ENCODE measurements around the gene MFRP.
"Not testable (repeated sequence)": the region's sequence is repeated elsewhere in the genome, so short reads cannot be mapped to it uniquely, and the experiment has no call there.

Gene MFRP

DNA sequence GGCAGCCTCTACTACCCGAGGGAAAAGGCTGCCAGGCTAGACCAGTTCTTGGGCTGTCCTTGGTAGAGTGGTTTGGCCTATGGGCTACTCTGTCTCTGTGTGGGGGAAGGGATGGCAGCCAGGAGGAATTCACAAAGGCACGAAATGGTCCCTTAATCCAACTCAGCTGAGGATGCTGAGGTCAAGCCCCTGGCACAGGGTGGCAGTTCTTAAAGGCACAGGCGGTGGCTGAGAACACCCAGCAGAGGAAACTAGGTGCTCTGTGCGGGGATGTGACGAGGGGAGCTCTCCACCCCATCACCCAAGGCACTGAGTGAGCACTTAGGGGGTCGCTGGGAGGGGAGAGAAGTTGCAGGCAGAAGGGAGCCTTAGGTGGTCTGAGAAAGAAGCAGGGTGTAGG is at the start of gene MFRP:
MFRP (minus strand) TSS at position 101 of the 400 bp plus-strand sequence. CDS start 192 bp downstream, outside the sequence.
- DNase-seq: no peak

DNA sequence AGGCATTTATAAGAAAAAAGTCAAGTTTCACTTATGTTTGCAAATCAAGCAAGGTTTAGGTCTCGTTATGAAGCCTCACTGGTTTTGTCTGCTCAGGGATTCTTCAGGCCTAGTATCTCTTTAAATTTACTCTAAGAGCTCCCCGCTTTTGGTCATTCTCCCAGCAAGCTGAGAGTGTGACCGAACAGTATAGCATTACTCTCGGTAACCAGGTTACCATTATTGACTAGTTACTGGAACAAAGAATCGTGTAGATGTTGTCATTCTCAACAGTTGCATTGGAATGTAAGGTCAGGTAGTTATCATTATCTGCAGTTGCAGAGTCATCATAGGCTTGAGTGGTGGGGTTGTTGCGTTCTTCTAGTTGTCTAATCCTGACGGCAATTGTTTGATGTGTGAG is 44.8 kb upstream of the MFRP start:
- no peak for DNase-seq

DNA sequence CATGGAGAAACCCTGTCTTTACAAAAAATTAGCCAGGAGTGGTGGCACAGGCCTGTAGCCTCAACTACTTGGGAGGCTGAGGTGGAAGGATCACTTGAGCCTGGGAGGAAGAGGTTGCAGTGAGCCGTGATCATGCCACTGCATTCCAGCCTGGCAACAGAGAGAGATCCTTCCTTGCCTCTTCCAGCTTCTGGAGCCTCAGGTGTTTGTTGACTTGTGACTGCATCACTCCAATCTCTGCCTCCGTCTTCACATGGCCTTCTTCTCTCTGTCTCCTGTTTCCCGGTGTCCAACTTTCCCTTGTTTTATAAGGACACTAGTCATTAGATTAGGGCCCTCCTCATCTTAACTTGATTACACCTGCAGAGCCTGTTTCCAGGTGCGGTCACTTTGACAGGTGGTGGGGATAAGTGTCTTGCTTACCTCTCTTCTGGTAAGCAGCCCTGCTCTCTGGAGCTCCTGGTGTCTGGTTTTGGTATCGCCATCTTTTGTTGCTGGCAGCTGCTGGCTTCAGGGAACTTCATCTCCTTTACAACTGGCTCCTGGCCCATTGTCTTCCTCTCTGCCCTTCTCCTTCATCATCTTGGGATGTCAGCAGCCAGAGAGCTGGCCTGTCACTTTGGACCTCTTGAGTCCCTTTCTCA is 43.2 kb upstream of the MFRP start:
- DNase-seq: no peak

DNA sequence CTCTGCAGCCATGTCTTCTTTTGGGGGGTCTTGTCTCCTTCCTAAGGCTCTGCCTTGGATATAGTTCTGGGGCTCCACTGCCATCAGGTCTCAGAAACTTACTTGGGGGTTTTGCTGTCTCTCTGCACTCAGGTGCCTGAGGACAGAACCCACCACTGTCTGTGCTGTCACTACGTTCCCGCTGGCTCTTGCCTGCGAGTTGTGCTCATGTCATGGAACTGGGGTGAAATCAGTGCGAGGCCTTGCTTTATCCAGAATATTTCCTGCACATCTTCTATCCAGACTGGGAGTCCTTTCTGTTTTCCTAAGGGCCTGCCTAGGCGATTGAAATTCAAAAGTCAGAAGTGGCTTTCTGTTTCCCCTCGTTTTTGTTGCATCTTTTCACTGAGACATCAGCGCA is 41.6 kb upstream of the MFRP start:
- no peak for DNase-seq

DNA sequence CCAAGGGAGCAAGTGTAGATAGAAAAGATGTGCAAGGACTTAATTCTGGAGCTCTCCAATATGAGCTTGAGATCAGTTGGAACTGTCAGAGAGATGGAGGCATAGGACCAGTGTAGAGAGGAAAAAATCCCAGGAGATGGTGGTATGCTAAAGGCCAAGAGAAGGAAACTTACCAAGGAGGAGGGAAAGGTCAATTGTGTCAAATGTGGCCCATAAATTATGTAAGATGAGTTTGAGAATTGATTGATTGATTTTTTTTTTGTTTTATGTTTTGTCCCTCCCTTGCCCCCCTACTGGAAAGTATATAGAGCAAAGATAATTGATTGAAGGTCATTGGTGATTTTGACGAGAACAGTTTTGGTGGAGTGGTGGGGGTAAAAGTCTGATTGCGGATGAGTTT is 37.8 kb upstream of the MFRP start:
- no peak for DNase-seq

DNA sequence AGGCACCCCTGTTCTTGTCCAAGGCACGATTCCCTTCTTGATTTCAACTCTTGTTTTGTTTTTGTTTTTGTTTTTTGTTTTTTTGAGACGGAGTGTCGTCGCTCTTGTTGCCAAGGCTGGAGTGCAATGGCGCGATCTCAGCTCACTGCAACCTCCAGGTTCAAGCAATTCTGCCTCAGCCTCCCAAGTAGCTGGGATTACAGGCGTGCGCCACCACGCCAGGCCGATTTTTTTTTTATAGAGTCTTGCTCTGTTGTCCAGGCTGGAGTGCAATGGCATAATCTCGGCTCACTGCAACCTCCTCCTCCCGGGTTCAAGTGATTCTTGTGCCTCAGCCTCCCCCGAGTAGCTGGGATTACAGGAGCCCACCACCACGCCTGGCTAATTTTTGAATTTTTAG is 36.0 kb upstream of the MFRP start:
- not testable (repeated sequence) for DNase-seq

DNA sequence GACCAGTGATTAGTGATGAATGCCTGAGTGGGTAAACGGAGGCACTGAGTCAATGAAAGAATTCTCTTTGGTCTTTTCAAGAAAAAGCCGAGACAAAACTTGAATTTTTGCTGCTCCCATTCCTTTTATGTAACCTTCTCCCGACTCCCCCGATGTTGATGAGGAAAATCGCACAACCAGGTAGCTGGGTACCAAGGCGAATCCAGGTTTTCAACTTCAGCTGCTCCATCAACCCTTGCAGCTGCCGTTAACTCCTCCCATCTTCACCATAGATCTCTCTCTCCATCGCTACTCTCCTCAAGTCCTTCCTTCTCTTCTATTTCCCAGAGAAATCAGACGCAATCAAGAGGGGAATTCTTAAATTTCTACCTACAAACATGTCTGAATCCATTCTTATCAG is 35.6 kb upstream of the MFRP start:
- no peak for DNase-seq

DNA sequence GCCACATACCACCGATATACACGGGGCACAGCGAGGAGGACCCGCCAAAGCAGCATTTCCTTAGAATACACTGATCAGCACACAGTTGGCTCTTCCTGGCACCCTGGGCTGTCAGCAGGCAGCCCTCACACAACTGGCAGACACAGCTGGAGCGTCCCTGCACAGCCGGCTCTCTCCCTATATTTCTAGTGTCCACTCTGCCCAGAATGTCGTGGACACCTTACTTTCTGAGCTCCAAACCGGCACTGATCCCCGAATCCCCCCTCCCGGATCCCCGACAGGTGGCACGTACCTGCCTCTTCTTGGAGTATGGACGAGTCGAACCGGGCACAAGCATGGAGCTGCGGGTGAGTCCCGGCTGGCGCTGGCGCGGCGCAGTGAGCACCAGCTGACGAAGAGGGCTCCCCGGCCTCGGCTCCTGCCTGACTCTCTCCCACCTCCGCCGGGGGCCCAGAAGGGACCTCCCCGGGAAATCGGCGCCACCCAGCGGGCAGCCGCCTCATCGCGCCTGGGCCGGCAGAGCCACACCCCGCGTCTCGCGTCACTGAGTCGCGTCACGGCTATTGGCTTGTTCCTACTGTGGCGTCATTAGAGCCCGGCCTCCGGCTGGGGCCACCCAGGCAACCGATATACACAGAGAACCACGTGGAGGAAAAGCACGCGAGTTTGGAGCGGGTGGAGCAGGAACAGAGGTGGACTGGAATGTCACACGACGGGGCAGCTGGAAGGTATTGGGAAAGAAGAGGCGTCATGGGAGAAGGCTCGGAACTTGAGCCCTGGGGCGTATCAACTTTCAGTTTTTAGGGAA is 34.9 kb upstream of the MFRP start, which contains the start of gene USP2:
USP2 (minus strand) TSS at position 510 of the 808 bp plus-strand sequence. CDS start 8,210 bp downstream, outside the sequence.
- DNase-seq: peak; percentile 100

DNA sequence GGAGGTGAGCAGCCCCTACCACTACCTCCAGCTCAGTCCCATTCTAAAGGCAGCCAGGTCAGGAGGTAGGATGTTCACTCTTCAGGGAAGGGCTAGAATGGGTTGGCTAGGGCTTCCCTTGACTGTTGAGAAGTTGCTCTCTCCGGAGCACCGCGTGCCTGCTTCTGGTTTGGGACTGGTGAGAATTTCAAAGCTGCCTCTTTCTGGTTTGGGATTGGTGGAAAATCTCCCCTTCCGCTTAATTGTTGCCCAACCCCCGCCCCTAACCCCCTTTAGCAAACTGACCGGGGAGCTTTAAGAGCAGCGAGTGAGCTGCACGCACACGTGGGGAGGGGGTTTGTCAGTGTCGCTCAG is 34.3 kb upstream of the MFRP start:
- DNase-seq: peak; percentile 47

DNA sequence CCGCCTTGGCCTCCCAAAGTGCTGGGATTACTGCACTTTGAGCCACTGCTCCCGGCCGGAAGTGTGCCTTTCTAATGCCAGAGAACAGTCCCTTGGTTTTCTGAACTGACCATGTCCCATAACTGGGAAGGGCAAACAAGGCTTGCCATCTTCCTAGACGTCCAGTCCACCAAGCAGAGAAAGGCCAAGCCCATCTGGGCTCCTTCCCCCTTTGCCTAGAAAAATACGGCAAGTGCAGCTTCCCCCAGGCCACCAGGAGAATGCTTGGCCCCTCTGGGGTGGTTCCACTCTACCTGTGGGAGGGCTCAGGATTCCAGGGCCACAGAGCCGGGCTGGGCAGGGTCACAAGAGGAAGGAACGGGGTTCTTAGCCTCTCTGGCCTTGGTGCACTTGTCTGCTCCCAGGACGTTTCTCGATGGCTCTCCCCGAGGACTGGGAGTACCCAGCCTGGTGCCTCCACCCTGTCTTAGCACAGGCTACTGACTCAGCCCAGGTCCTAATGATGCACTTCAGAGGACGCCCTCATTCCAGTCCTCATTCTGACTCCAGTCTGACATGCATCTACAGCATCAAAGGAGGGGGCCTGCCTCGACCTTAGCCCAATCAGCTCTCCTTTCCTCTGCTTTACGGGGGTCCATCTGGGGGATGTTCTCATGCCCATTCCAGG is 33.8 kb upstream of the MFRP start:
- DNase-seq: no peak

DNA sequence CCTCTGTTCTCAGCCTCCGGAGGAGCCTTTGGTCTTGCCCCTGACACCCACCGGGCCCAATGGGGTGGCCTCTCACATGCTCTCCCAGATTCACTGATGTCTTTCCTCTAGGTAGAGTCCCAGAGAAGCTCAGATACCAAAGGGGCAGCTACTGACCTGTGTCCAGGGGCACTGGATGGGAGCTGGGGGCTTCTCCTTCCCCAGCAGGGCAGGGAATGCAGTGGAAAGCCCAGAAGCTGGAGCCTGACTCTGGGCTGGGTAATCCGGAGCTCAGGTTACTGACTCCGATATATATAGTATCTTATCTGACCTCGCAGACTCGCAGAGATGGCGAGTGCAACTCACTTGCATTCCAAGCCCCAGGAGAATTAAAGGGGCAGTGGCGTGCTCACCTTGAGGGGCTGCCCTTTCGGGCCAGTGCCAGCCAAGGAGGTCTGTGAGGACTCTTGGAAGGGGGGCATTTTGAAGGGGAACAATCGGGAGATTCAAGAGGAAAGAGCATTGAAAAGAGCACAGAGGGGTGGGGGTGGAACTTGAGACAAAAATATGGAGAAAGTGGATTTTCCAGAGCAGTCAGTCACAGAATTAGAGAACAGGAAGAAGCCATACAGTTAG is 32.5 kb upstream of the MFRP start:
- no peak for DNase-seq

DNA sequence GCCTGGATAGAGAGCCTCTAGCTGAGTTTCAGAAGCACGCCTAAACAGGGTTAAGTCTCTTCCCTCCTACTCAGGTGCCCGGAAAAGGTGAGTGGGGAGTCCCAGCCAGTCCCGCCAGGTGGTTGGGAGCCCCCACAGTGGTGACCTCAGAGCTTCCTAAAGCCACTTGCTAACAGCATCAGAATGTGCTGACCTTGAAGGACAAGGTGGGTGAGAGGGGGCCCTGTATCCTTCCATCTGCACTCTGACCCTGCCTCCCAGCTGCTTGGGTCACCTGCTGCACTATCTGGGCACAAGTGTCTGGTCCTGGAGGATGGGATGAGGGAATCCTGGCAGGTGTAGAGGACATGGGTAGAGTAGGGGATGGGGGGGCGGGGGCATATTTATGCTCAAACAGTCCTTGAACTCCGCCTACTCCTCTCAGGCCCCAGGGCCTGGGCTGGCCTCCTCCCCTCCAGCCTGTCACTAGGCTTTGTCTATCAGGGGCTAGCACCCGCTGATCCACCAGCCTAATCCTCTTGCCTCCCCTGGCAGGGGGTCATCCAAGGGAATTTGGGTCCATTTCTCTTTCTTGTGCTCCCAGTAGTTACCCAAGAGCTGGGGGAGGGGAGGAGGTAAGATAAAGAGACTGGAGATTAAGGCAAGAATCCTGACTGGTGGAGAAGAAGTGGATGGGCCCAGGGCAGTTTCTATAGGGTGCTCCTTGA is 31.6 kb upstream of the MFRP start:
- DNase-seq: no peak

DNA sequence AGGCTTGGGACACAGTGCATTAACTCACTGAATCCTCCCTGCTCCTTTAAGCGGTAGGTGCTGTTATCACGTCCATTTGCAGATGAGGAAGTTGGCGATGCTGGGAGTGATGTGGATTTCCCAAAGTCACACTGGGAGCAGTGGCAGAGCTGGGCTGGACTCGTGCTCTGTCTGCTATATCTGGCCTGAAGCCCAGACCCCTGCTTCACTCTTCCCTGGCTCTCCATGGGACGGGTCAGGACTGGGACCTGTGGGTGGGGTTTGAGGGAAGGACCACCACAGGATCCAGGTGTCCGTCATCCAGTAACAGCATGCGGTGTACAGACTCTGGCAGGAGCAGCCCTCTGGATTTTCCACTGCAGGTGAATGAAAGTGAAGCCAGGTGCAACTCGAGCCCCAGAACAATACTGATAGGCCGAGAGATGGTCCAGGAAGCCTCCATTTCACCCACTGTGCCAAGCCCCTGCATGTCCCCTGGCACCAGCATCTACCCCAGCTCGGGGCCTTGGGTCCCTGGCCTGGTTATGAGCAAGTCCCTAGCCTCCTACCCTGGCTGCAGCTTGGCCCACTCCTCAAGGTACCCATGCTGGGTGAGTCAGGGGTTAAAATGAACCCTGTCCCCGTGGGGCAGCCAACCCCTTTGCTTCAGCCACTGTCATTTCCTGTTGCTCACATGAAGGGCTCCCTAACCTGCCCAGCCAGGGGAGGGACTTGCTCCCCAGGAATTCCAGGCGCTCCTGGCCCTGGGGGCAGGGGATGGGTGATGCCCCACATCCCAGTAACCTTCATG is 30.8 kb upstream of the MFRP start:
- no peak for DNase-seq

DNA sequence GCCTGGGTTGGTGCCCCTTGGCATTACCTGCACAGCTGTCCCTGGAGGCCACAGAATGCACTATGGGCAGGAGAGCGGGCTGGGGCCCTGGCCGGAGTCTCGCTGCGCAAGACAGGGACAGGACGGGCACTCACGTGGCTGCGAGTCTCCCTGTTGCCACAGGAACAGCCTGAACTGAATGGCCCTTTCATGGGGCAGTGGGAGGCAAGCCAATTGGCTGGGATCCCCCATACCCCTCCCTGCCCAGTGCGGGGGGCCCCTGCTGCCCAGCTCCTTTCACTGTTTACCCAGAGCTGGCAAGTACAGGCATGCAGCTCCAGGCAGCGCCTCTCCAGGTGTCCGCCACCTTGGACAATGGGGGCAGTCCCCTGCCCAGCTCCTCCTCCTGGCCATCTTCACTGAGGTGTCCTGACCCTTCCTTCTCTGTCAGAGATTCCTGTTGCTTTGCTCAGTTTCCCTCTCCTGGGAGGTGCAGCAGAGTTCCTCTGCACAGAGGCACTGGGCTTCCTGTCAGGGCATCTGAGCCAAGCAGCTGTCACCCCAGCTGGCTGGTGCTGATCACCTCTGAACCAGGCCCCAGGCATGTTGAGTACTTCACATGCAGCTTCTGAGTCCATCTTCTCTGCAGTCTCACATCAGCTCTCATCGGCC is 29.8 kb upstream of the MFRP start:
- no peak for DNase-seq

DNA sequence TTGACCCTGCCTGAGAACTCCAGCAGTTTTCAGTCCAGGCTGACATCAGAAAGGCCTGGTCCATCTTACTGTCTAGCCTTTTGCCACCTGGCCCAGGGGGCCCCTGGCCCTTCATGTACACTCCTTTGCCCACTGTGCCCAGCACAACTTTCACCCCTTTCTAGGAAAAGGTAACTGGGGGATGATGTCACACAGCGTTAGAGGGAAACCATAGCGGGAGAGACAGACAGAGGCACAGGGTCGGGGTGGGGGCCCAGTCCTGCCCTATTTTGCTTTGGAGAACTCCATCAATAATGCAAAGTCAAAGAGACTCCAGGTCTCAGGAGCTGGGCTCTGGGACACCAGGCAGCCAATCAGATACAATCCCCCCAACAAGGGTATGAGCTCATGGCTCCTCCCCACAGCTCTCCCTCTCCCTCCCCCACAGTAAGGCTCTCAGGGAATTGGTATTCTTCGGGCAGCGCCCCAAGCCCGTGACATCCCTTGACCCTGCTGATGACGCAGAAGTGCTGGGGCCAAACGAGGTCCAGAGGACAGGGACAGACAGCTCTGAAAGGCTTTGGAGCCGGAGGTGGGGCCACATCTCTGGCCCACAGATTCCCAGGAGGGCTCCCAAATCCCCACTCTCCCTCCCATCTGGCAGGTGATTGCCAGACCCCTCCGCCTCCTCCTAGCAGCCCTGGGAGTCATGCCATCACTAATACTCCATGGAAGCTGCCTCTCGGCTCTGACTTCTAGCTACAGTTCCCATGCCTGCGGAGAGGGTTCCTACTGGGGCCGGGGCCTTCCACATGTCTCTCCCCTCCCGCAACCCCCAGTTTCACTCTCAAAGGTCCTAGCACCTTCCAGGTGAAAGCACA is 29.1 kb upstream of the MFRP start:
- DNase-seq: no peak

DNA sequence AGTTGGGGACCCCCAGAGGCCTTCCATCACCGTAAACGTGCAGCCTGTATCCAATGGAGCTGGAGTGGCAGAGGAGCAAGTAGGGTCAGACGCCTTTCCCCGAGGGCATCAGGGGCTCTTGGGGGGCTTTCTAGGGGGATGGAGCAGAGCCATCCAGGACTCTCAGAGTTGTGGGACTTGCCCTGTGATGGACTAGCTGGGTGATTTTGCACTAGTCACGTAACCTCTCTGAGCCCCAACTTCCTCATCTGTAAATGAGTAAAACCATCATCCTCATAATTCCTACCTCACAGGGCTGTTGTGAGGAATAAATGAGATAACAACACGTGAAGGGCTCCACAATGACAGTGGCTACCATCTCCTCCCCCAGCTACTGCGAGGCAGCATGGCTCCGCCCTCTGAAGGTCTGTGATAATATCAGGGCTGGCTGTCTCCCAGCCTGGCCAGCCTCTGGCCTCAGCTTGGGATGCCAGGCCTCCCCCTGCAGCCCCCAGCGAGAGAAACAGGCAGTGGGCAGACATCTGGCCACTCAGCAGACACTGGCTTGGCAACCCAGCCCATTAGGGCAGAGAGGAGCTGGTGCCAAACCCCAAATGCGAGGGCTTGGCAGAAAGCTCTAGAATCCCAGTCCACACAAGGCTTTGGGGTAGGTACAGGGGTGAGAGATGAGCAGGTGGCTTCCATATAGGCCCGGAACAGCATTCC is 28.3 kb upstream of the MFRP start:
- no peak for DNase-seq

DNA sequence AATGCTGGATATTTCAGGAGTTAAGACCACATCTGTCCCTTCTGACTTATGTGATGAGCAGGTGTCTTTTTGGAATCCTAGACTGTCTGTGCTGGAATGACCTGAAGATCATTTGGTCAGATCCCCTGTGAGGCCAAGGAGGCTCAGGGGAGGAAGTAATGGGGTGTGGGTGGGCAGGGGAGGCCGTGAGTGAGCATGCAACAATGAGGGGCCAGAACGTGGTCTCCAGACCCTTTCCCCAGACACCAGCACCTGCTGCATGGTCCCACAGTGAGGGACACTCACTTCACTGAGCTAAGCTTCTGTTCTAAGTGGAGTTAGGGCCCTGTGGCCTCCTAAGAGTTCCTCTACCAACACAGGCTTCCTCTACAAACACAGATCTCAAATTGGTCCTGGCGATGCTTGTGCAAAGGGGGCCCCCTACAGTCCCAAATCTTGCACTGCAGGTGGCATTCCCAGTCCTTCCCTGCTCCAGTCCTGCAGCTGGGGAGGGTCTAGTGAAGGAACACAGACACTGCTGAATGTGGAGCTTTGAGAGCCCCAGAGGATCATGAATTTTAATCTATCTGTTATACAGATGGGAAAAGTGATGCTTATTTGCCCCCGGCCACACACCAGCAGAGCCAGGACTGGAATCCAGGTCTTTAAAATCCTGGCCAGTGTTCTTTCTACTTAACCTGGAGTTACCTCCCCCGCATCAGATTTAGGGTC is 27.6 kb upstream of the MFRP start:
- peak; percentile 62 for DNase-seq

DNA sequence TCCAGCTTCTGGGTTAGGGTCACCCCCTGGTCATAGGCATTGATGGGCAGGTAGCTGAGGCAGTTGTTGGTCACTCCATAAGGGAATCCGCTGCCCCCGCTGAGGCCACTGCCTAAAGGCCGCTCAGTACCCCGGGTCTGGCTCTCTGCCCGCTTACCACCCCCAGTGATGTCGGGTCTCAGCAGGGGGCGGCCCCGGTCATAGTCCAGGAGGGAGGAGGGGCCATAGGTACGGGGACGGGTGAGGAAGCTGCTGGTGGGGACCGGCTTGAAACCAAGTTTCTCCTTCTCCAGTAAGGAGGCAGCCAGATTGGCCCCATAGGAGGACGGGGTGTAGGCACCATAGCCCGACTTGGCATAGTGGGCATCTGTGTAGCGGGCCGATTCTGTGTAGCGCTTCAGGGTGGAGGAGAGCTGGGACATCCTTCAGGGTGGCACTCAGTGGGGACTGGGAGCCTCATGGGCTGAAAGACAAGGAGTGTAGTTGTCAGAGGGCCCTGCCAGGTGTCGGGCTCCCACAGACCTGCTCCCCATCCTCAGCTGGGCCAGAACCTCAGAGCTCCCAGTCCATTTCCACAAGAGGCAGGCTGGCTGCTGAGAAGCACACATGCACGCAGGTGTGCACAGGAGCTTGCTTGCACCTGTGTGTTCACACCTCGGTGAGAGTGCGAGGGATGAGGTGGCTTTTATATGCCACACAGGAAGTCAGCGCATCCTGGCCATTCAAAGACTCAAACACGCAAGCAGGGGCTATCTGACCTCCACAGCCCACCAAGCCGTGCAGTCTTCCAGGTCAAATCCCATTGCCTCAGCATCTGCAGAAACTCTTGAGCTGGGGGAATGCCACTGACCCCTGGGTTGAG is 26.8 kb upstream of the MFRP start:
- DNase-seq: no peak

Data from GF-D8 (cell line).